Tibial nerve (tissue), 4 donors: ENCODE measurements around the gene CHN1.

Experiments
- EP300 ChIP-seq, 2 donors: sonication (generic); formaldehyde crosslinking; IDR thresholded peaks; one replicate each; pipeline ENCODE4 v1.6.1; 2017; ENCODE audit warnings: antibody characterized with exemption in 2 of 2, mild to moderate bottlenecking in 1 of 2
- POLR2A ChIP-seq, 2 donors: fragments of 450-650 bp; IDR thresholded peaks; one replicate each; pipeline ENCODE4 v1.6.1; 2017; ENCODE audit warnings: antibody characterized with exemption in 2 of 2, mild to moderate bottlenecking in 2 of 2, moderate library complexity in 2 of 2
- TF ChIP-seq, protein P1 (sequence below), 5 experiments: fragments of 200-600 bp in 3 of 5; fragments of 450-650 bp in 2 of 5; sonication (generic) in 3 of 5; IDR thresholded peaks; one replicate each; pipeline ENCODE4 v1.5.1; 2016 to 2019; ENCODE audit warnings: antibody characterized with exemption in 5 of 5, mild to moderate bottlenecking in 3 of 5, moderate library complexity in 2 of 5

DNA sequence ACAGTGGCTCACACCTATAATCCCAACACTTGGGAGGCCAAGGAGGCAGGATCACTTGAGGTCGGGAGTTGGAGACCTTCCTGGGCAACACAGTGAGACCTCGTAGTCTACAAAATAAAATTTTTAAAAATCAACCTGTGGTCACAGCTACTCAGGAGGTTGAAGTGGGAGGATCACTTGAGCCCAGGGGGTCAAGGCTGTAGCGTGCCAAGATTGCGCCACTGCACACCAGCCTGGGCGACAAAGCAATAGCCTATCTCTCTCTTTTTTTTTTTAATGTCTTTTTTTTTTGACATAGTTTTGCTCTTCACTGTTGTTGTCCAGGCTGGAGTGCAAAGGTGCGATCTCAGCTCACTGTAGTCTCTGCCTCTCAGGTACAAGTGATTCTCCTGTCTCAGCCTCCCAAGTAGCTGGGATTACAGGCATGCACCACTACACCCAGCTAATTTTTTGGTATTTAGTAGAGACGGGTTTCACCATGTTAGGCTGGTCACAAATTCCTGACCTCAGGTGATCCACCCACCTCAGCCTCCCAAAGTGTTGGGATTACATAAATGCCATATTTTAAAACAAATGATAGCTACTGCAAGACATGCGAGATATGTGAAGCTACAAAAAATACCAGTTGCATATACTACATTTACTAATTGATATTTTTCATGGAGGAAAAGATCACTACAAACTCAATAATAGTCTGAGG, 55.0 kb downstream of the CHN1 start:
- TF ChIP-seq, protein P1, sequence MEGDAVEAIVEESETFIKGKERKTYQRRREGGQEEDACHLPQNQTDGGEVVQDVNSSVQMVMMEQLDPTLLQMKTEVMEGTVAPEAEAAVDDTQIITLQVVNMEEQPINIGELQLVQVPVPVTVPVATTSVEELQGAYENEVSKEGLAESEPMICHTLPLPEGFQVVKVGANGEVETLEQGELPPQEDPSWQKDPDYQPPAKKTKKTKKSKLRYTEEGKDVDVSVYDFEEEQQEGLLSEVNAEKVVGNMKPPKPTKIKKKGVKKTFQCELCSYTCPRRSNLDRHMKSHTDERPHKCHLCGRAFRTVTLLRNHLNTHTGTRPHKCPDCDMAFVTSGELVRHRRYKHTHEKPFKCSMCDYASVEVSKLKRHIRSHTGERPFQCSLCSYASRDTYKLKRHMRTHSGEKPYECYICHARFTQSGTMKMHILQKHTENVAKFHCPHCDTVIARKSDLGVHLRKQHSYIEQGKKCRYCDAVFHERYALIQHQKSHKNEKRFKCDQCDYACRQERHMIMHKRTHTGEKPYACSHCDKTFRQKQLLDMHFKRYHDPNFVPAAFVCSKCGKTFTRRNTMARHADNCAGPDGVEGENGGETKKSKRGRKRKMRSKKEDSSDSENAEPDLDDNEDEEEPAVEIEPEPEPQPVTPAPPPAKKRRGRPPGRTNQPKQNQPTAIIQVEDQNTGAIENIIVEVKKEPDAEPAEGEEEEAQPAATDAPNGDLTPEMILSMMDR (IDR thresholded peaks at IDR 0.05) = no peak
- TF ChIP-seq POLR2A (IDR thresholded peaks at IDR 0.05) (no peak), EP300 (IDR thresholded peaks at IDR 0.05) (no peak)
